K562 (cell line): ENCODE data around the gene MFSD2B. TPM values are rescaled to one million over a fixed set of nuclear protein-coding genes. Genes with fewer than 3 reads are reported as not detected.

Experiments
- CAMTA2 ChIP-seq: fragments of 250-450 bp; sonication (Bioruptor Pico); conservative IDR thresholded peaks from 2 replicates; pipeline ENCODE4 v1.5.1; 2022
- DMBX1 ChIP-seq: fragments of 250-450 bp; sonication (Bioruptor Pico); IDR thresholded peaks from 2 replicates; pipeline ENCODE4 v1.8.0; 2022; ENCODE audit warnings: inconsistent platforms, mild to moderate bottlenecking, moderate library complexity, borderline replicate concordance
- RAD21 ChIP-seq, 2 experiments: fragments of 250-450 bp in 1 of 2; fragments of 450-650 bp in 1 of 2; sonication (Bioruptor Pico) in 1 of 2; formaldehyde crosslinking in 1 of 2; IDR thresholded peaks in 1 of 2; conservative IDR thresholded peaks in 1 of 2; 2 replicates each; pipeline versions ENCODE4 v1.4.0 to v1.8.0; 2020 to 2022; ENCODE audit warnings: mild to moderate bottlenecking in 2 of 2, moderate library complexity in 1 of 2
- SLC30A9 ChIP-seq: fragments of 250-450 bp; sonication (Bioruptor Pico); IDR thresholded peaks from 2 replicates; pipeline ENCODE4 v1.8.0; 2022; ENCODE audit warnings: mild to moderate bottlenecking, moderate library complexity
- ZKSCAN1 ChIP-seq: fragments of 150-350 bp; IDR thresholded peaks from 2 replicates; pipeline ENCODE4 v1.6.1; 2016; ENCODE audit warnings: low read depth, low read length
- polyA plus RNA-seq, 8 experiments: library from polyadenylated mRNA; depleted of rRNA in 4 of 8; stranded (reverse) in 5 of 8; unstranded in 3 of 8; fragments of >200 nt; fragmentation: Nextera tagmentation in 2 of 8; fragmentation: Illumina TruSeq in 1 of 8; extraction: Ambion mirVana in 2 of 8; extraction: Trizol in 1 of 8; gene quantifications; 2 replicates each; pipeline versions ENCODE4 v1.2.1 to v1.2.3, GENCODE V29; 2011 to 2014; ENCODE audit warnings: inconsistent platforms in 1 of 8, missing spikeins in 1 of 8
- total RNA-seq, 7 experiments: library from RNA; depleted of rRNA in 6 of 7; stranded (reverse); fragments of >200 nt in 6 of 7; fragmentation: Illumina TruSeq in 2 of 7; extraction: Trizol in 2 of 7; gene quantifications; 2 replicates each; pipeline versions ENCODE4 v1.2.1 to v1.2.3, GENCODE V29; 2011 to 2021; ENCODE audit warnings: low replicate concordance in 1 of 7
- TF ChIP-seq, protein P1 (sequence below), 2 experiments: fragments of 450-650 bp; formaldehyde crosslinking in 1 of 2; IDR thresholded peaks; 2 replicates each; pipeline versions ENCODE4 v1.4.0 to v1.6.1; 2014 to 2020; ENCODE audit warnings: mild to moderate bottlenecking in 2 of 2, borderline replicate concordance in 1 of 2, low read depth in 1 of 2
- TF ChIP-seq, protein P2 (sequence below): fragments of 450-650 bp; formaldehyde crosslinking; conservative IDR thresholded peaks from 2 replicates; pipeline ENCODE4 v1.4.0; 2022; ENCODE audit warnings: mild to moderate bottlenecking, missing genetic modification characterization

MFSD2B gene
- total and polyA plus RNA-seq, 9 of the 15 experiments (the other 6 are each of a cell fraction or from before 2014, with no cell fraction given) = 2.6 to 10.9 (median 6.8) TPM

DNA sequence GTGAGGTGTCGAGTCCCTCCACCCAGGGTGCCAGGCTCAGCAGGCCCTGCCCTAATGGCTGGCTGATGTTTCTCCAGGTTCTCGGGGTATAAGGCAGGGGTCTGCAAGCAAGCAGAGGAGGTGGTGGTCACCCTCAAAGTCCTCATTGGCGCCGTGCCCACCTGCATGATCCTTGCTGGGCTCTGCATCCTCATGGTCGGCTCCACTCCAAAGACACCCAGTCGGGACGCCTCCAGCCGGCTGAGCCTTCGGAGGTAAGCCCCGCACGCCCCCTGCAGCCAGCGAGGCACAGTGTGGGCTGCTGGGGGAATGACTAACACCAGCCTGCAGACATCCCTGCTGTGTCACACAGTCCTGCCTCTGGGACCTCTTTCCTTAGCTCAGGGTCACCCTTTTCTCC lies 14.1 kb downstream of the MFSD2B start (continued):
- TF ChIP-seq, protein P1, sequence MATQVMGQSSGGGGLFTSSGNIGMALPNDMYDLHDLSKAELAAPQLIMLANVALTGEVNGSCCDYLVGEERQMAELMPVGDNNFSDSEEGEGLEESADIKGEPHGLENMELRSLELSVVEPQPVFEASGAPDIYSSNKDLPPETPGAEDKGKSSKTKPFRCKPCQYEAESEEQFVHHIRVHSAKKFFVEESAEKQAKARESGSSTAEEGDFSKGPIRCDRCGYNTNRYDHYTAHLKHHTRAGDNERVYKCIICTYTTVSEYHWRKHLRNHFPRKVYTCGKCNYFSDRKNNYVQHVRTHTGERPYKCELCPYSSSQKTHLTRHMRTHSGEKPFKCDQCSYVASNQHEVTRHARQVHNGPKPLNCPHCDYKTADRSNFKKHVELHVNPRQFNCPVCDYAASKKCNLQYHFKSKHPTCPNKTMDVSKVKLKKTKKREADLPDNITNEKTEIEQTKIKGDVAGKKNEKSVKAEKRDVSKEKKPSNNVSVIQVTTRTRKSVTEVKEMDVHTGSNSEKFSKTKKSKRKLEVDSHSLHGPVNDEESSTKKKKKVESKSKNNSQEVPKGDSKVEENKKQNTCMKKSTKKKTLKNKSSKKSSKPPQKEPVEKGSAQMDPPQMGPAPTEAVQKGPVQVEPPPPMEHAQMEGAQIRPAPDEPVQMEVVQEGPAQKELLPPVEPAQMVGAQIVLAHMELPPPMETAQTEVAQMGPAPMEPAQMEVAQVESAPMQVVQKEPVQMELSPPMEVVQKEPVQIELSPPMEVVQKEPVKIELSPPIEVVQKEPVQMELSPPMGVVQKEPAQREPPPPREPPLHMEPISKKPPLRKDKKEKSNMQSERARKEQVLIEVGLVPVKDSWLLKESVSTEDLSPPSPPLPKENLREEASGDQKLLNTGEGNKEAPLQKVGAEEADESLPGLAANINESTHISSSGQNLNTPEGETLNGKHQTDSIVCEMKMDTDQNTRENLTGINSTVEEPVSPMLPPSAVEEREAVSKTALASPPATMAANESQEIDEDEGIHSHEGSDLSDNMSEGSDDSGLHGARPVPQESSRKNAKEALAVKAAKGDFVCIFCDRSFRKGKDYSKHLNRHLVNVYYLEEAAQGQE (IDR thresholded peaks at IDR 0.05; ENCODE audit: borderline replicate concordance) = peak; percentile 34; the same call in 1 of the 2 replicates
- TF ChIP-seq, protein P1 (CRISPR knock-in tag; IDR thresholded peaks at IDR 0.05; ENCODE audit: low read depth) = no peak
- TF ChIP-seq SLC30A9 (CRISPR knock-in tag) (no peak), CAMTA2 (CRISPR knock-in tag) (no peak), DMBX1 (CRISPR knock-in tag) (no peak), ZKSCAN1 (no peak), RAD21 (CRISPR knock-in tag; conservative IDR thresholded peaks at IDR 0.05 in 1 of 2, IDR thresholded peaks at IDR 0.05 in 1 of 2) (peak in 1 of 2 experiments; percentile 40; a peak in 2 of 4 replicates)
- TF ChIP-seq, protein P2, sequence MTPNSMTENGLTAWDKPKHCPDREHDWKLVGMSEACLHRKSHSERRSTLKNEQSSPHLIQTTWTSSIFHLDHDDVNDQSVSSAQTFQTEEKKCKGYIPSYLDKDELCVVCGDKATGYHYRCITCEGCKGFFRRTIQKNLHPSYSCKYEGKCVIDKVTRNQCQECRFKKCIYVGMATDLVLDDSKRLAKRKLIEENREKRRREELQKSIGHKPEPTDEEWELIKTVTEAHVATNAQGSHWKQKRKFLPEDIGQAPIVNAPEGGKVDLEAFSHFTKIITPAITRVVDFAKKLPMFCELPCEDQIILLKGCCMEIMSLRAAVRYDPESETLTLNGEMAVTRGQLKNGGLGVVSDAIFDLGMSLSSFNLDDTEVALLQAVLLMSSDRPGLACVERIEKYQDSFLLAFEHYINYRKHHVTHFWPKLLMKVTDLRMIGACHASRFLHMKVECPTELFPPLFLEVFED (CRISPR knock-in tag) = no peak
